Kidney tubule cell (primary cell): ENCODE data around the gene SYTL3.
A peak's percentile ranks its signal among the peaks of the same experiment; 100 is the strongest.
"Not testable (repeated sequence)": the region's sequence is repeated elsewhere in the genome, so short reads cannot be mapped to it uniquely, and the experiment has no call there.

Experiments
- DNase-seq: peaks from one replicate; pipeline ENCODE4 v3.0.0-alpha.2; 2018; ENCODE audit warnings: low spot score

Gene SYTL3

DNA sequence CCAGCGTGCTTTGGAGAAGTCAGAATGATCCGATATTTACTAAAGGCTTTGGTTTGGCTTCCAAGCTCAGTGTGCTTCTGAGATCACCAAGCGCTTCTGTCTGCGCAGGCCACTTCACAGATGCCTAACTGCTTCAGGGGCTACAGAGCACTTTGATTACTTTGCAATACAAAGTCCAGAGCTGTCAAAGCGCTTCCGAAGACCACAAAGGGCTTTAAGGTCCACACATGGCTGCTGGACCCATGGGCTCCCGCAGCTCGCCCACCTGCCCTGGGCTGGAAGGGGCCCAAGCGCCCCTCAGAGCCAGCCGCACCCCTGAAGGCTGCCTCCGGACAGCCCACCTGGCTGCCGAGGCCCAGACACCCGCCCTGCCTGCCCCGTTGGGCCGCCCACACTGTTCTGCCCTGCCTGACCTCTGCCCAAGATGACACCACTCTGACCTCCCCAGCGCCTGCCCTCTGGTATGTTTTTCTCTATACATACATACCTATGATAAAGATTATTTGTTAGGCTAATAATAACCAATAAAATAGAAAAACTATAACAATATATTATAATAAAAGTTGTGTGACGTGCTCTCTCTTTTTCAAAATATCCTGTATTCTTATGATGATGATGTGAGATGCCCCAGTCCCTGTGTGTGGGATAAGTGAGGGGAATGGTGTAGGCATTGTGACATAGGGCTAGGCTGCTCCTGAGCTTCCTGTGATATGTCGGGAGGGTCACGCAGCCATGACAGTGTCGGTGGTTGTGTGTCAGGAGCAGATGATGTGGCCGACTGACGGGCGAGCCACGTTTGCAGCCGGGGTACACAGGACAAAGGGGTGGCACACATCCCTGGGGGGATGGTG, 27.9 kb upstream of the SYTL3 start:
- DNase-seq: no peak

DNA sequence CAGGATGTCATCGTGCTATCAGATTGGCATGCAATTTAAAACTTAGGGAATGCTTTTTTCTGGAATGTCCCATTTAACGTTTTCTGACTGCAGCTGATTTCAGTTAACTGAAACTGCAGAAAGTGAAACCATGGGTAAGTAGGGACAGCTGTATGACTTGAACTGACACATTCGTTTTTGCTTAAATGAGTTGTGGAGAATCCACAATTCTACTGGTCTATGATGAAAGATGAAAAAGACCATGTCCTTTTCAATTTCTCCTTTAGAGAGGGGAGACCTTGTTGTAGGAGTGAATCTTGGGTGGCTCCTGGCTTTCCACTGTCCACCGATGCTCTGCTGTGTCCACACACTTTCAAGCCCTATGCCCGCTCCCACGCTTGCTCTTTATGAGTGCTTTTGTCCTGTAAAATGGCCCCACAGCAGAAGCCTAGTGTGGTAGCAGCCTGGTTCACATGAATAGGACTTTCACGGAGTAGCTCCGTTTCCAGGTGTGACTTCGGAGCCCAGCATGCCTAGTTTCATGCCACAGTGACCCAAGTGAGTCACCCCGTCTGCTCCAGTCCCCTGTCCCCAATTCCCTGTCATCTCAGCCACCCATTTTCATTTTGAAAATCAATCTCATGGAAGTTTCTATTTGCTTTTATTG, 27.2 kb upstream of the SYTL3 start:
- DNase-seq: no peak

DNA sequence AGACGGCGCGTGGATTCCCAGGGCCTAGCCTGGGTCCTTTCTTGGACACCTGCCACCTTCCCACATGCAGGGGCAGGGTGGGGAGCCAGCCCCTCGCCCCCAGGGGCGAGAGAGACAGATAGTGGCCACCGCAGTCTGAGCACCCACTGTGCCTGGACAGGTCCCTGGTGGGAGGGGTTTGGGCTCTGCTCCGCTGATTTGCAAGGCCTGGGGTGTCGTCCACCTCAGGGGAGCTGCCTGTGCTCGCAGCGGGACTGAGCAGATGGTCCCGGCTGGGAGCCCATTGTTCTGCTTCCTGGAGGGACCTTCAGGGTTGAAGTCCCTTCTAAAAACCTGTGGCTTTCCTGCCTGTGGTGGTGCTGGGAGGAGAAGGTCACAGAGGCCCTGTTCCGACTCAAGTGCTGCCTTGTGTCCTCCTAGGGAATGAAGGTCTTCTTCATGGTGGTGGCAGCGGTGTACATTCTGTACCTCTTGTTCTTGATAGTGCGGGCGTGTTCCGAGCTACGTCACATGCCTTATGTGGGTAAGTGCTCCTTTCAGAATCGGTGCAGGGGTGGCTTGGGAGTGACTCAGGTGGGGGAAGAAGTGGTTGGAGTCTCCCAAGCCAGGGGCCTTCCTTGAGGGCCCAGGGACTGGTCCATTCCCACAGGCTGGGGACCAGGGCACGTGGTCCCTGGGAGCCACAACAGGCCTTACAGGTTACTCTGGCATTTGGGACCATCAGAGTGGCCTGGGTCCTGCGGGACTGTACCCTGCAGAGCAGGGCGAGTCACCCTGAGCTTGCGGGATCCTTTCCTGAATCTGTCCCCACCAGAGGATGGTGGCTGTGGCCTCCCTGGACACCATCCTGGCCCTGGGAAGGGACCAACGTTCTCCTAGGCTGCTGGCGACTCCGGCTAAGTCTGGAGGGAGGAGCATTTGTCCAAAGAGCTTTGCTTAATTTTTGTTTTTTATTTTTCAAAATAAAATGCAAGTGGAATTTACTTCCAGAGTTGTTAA, 24.9 kb upstream of the SYTL3 start:
- DNase-seq: no peak

DNA sequence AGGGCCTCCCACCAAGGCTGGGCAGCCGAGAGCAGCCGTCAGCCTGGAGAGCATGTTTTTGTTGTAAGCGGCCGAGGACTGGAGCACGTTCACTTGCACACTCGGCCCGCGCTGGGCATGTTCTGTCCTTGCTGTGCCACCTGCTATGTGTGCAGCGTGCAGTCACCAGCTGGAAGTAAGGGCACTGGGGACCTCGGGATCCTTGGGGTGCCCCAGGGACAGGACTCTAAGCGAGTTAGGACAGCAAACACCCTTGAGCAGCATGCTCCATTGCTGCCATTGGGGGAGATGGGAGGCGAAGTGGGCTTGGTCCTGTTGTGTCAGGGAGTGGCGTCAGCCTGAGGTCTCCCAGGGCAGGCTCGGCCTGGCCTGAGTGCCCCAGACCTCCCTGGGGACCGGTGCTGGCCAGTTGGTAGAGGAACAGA, 24.0 kb upstream of the SYTL3 start:
- DNase-seq: no peak

DNA sequence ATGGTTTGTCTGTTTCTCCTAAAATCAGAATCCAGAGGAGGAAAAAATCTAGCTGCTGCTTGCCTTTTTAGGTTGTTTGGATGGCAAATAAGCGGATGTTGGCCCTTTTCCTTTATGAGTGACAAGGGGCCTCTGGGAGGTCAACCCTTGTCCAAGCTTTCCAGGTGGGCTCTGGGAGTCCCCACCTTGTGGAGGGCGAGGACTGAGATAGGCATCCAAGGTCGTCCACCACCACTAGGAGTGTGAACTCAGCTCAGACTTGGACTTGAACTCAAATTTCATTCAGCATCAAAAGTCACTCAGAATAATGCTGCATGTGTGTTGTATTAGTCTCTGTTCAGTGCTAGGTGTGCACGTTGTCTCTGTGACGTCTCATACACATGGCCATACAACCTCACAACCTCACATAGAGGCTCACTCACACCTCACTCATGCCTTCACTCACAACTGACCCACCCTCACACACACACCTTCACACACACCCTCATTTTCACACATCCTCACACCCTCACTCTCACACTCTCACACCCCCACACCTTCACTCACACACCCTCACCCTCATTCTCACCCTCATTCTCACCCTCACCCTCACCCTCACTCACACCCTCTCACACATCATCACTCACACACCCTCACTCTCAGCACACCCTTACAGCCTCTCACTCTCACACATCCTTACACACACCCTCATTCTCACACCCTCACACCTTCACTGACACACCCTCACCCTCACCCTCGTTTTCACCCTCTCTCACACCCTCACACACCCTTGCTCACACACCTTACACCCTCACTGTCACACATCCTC, 23.3 kb upstream of the SYTL3 start:
- DNase-seq: no peak

DNA sequence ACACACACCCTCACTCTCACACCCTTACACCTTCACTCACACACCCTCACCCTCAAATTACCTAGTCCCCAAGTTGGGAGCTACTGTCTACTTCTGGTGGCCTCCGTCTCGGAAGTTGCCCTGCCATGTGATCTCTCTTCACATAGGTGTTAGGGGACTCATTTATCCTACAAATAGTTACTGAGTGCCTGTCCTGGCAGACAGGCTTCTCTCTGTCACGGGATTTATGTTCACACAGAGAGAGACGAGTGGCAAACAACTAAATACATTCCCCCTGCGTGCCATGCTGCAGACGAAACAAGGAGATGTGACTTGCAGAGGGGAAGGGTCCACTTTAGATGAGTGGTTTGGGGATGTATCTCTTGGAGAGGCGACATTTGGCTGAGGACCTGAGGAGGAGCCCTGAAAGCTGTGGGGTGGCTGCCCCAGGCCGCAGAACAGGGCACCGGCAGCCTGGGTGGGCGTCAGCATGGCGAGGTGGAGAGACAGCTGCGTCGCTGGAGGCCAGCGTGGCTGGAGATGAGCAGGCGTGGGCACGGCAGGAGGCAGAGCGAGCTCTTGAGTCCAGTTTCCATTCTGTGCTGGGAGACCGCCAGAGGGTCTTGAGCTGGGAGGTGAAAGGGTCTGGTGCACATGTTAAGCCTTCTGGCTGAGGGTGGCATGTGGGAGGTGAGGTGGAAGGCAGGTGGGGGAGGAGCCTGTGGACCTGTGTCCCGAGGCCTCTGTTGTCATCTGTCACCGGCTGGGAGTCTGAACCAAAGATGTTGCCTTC, 22.5 kb upstream of the SYTL3 start:
- no peak for DNase-seq

DNA sequence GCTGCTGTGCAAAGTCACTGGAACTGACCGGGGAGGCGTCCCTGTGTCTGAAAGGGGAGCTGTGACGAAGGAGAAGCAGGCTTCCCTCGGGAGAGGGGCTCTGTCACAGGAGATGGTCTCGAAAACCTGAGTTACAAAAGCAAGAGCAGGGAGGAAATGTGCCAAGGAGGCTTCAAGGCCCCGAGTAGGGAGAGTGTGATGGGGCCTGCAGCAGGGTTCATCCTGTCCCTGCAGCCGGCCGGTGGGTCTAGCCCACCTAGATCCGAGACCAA, 22.0 kb upstream of the SYTL3 start:
- no peak for DNase-seq

DNA sequence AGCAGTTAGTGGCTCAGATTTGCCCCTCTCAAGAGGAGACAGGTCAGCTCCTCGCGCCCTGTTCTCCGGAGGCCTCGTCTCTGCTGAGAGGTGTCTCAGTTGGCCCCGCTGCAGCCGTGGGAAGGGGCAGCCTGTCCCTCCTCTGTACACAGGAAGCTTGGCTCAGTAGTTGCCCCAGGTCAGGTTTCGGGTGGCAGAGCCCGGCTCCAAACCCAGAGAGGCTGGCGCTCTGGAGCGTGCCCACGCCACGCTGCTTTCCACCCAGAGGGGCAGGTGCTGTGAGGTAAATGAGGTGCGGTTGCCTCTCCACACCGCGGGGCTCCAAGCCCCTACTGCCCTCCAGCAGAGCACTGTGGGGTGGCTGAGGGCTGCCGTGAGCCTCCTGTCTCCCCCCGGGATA, 21.3 kb upstream of the SYTL3 start:
- no peak for DNase-seq

DNA sequence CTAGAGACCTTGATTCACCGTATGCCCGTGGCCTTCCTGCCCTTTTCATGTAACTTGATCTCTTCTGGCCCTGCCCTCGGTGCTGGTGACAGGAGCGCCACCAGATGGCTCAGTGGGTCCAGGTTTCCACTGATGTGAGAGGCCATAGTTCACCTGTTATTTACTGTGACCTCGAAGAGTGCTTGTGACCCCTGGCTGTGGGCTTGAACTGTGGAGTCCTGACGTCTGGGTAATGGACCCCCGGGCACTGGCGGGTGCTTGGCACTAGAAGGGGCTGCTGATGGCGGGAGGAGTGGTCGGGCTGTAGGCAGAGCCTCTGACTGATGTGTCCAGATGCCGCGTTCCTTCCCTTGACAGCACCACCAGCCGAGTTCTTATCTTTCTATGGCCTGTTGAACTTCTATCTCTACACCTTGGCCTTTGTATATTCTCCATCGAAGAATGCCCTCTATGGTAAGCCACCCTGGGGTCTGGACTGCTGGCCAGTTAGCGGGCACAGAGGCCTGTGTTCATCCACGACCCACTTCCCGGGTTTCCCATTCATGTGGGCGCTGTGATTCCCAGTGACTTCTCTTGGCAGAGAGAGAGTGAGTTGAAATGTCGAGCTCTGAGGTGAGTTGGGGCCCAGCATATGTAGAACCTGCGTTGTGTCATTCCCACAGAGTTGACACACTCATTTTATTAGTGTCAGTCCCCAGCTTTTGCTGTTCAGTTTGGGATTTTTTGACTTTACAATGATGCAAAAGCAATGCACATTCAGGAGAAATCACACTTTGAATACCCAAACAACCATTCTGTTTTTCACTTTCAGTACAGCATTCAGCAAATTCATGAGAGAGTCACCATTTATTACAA, 20.3 kb upstream of the SYTL3 start:
- DNase-seq: peak; percentile 21

DNA sequence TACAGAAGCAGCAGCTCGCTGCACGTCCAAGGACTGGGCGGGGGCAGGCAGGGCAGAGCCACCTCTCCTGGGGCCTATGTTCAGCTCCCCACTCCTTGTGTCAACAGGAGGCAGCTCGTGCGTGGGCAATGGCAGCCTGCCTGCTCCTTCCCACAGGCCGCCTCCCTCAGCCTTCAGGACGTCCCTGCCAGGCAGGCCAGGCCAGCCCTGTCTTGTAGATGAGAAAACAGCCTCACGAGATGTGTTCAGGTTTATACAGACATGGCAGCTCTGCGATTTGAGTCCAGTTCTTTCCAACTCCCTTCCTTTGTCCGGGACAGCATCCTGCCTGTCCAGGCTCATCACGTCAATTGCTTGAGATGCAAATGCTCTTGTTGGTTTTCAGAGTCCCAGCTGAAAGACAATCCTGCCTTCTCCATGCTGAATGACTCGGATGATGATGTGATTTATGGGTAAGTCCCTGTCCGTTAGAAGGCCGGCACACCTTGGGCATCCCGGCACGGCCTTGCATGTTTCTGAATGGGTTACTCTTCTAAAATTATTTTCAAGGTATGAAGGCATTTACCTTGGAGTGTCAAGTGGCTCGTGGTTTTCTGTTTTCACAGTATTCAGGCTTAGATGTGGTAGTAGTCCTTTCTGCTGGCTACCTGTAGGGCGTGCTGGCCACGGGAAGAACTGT, 18.8 kb upstream of the SYTL3 start:
- DNase-seq: no peak

DNA sequence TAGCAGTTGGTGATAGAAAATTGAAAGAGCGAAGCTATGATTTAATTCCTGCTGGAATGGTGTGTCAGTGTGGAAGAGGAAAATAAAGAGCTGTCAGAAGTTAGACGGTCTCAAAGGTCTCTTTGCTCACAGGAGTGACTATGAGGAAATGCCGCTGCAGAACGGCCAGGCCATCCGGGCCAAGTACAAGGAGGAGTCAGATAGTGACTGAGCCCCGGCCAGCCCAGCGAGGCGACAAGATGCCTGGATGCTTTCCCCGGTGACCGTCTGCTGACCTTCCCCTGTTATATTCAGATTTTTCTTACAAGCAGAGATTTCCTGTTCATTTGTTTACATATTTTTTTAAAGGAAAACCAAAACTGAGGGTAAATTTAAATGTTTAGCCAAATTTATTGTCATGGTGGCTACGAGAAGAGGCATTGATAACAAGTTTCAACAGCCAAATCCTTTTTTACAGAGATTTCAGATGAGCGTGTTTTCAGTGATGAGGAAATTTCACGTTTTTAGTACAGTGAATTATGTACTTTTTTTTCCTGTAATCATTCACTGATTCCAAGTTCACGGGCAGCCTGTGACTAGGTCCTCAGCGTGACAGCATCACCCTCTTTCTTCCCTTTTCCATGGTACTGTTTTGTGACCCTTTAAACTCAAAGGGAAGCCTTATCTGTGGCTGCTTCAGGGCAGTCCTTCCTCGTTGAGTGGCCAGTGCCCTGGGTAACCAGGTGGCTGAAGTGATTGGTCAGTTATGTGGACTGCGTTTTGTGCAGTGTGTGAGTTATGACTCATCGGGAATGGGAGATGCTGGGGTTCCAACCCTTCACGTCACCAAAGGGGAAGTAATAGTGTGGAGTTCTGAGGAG, 17.9 kb upstream of the SYTL3 start:
- DNase-seq: peak; percentile 89

DNA sequence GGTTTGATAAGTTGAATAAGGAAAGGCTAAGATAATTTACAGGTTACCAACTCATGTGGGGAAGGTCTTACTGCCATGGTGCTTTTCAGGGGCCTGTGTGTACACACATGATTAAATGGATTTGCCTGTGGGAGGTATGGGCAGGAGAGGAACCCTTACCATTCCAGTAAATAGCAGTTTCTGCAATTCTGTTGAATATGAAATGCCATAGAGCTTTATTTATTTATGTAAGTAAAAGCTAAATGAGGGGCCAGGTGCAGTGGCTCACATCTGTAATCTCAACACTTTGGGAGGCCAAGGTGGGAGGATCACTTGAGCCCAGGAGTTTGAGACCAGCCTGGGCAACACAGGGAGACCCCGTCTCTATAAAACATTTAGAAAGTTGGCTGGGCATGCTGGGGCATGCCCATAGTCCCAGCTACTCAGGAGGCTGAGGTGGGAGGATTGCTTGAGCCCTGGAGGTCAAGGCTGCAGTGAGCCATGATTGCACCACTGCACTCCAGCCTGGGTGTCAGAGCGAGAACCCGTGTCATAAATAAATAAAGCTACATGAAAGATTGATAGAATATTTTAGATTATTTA, 17.2 kb upstream of the SYTL3 start:
- DNase-seq: not testable (repeated sequence)

DNA sequence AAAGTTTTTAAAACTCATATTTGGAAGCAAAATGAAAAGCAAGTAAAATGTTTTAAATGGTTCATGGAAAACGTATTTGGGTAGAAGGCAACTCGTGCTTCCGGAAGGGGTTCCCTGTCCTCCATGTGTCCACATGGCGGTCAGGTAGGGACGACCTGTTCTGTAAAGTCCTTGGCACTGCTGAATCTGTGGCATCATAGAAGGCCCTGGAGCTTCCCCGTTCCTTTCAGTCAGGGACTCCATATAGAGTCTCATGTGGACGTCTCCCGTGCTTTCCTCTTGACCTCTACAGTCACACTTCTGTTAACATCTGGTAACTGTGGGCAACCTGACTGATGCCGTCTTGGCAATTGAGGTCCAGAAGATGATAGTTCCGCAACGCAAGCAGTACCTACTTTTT, 16.7 kb upstream of the SYTL3 start:
- DNase-seq: no peak

DNA sequence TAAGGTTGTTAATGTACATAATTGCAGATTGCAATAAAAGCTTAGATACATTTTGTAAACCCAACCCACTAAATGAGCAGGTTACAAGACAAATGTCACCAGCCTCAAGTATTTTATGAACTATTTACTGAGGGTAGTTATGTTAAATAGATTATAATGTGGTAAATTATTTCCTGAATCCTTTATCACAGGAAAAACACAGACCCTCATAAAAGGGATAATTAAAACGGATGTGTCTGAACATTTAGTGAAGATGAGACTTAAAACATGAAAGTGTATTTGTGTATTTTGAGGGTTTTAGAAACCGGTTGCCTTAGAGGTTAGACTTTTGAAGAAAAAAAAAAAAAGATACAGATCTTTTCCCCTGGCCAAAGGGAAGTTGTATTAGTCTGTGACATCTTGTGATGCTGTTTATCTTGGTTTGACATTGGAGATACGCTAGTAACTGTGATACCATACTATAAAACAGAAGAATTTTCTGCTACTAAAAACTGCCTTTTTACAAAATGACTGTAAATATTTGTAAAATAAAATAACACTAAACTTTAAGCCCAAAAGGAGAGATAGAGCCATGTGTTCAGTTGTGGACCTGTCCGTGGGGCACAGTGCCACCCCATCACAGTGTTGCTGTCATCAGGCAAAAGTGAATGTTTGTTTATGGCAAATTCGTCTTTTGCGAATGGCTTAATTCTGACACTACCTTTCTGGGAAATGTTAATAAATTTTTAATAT, 15.0 kb upstream of the SYTL3 start:
- no peak for DNase-seq

DNA sequence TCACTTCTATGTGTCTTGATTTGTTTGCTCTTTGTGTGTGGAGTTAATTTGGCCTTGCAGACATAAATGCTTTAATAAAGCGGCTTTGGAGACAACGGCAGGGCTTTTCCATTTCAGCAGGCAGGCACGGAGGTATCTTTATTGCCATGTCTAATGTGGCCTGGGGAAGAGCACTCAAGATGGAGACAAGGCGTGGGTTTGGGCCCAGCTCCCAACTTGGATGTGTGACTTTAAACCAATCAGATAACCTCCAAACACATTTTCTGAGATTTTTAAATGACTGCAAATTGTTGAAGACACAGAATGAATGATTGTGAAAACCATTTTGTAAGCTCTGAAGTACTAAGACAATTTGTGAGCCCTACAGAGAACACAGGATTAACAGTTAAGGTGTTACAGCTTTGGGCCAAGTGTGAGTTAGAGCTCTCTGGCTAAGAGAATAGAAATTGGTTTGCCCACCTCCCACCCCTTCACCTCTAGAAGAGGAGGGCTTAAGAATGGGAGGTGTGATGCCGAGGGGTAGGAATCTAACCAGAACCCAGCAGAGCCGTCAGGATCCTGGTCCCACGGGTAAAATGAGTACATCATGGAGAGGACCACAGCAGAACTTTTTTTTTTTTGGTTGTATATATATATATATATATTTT, 14.3 kb upstream of the SYTL3 start:
- no peak for DNase-seq

DNA sequence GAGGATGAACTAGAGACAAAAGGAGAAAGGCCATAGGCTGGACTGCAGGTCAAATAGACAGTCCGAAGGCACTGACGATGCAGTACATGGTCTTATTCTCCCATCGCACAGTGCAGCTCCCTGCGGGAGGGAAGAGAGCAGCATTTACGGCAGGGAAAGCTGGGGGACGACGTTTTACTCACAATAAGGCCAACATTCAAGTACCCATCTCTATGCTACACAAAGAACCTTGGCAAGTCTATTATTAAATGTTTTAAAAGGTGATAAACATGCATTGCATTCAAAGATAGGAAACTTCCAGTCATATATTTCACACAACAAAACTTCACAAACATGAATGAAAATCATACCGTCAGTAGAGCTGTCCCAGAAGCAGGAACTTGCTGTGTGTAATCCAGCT, 13.1 kb upstream of the SYTL3 start:
- DNase-seq: no peak

DNA sequence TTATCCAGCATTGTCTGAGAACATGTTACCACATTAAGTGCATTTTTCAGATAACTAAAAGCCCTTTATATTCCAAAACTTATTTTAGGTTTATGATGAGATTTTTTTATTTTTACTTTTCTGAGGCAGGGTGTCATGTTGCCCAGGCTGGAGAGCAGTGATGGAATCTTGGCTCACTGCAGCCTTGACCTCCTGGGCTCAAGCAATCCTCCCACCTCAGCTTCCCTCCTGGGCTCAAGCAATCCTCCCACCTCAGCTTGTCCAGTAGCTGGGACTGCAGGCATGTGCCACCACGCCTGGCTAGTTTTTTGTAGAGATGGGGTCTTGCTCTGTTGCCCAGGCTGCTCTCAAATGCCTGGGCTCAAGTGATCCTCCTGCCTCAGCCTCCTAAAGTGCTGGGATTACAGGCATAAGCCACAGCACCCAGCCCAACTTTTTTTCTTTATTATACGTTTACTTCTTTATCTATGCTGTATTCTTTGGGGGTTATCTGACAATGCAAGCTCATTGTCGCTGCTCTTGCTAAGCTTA, 11.5 kb upstream of the SYTL3 start:
- DNase-seq: no peak
